Measurements from ENCODE around the gene UTP4.

The UTP4 gene

DNA sequence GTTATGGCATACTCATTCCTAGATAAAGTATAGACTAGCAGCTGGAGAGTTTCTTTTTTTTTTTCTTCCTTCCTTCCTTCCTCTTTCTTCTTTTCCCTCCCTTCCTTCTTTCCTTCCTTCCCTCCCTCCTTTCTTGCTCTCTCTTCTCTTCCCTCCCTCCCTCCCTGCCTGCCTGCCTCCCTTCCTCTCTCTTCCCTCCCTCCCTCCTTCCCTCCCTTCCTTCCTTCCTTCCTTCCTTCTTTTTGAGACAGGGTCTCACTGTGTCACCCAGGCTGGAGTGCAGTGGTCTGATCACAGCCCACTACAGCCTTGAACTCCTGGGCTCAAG, 47.5 kb downstream of the UTP4 start:
- no peak for DNase-seq

DNA sequence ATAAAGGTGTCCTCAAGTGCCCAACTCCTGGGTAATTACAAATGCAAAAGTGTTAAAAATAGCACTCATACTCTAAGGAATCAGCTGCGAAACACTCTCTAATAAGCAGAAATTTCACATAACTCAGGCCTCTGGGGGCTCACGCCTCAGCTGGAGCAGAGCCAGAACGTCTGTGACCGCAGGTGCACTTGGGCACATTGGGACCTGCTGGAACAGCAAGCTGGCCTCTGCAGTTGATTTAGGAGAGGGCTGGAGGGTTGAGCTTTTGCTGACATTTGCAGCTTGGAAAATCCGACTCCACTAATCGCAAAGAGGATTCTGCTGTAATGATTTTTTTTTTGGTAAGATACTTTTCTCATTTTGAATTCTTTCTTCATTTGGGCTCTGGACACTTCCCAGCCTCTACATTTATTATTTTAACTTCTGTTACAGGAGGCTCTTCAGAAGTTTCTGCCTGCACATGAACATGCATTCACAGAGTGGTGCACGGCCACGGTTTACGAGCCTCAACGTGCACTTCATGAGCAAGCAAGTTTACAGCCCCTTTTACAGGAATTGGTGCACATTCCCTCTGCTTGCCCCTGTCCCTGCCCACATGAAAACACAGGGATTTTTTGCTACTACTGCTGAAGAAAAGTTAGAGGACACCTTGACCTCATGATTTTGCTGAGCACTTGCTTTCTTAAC, 50.4 kb downstream of the UTP4 start:
- no peak for DNase-seq

DNA sequence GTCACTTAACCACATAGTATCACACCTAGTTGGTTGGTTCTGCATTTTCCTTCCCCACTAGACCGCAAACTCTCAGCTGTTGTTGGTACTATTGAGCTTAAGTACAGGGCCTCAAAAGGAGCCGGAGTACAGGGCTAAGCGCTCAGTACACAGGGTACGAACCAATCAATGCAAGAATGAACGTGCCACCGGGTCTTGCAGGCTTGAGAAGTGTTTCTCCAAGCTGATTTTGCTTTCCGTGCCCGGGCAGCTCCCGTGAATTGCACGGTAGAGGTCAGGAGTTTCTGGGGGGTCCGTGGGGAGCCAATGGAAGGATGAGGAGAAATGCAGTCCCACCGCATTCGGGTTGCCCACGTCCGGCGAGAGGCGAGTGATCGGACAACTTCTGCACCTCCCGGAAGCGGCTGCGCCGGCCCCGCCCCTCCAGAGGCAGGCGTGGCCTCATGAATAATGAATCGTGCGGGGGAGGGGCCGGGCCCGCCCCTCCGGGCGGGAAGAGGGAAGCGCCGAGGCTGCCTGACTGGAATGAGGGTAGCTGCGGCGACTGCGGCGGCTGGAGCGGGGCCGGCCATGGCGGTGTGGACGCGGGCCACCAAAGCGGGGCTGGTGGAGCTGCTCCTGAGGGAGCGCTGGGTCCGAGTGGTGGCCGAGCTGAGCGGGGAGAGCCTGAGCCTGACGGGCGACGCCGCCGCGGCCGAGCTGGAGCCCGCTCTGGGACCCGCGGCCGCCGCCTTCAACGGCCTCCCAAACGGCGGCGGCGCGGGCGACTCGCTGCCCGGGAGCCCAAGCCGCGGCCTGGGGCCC, 54.4 kb downstream of the UTP4 start, which contains the start of gene SNTB2:
Gene SNTB2, plus strand, starts transcription at position 523 of the 804 bp plus-strand sequence. Its CDS starts 3 bp downstream, at position 526.
- peak; percentile 90 for DNase-seq

DNA sequence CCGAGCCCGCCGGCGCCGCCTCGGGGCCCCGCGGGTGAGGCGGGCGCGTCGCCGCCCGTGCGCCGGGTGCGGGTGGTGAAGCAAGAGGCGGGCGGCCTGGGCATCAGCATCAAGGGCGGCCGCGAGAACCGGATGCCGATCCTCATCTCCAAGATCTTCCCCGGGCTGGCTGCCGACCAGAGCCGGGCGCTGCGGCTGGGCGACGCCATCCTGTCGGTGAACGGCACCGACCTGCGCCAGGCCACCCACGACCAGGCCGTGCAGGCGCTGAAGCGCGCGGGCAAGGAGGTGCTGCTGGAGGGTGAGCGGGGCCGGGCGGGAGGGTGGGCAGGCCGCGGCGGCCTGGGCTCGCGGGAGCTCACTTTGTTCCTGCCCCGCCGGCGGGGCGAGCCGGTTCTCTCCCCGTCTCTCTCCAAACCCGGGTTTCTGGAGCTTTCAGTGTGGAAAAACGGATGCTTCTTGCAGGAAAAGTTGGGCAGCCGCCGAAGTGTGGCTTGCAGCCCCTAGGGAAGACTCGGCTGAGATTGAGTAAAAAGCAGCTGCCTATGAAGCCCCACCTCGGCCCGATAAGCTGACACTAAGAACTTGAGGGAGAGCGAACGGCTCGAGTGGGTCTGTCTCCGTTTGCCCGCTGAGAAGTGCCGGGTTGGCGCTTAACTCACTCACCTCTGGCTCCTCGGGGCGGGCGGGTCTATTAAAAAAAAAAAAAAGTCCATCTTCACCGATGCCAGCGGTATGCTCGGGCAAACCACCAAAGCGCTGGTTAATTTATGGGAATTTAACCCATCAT, 55.2 kb downstream of the UTP4 start:
- DNase-seq, result peak; percentile 39

DNA sequence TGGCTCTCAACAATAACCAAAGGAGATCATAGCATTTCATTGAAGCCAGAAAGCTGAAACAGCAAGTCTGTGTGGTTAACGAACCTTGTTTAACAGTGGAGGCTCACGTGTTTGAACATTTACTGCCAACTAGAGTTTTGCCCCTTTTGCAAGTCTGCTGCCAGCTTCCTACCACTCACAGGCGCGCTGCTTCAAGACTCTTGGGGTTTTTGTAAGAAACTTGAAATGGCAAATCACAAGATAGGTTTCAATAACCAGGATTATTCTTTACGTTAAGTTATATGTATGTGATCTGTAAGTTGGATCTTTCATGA, 55.7 kb downstream of the UTP4 start:
- DNase-seq, result peak; percentile 21

DNA sequence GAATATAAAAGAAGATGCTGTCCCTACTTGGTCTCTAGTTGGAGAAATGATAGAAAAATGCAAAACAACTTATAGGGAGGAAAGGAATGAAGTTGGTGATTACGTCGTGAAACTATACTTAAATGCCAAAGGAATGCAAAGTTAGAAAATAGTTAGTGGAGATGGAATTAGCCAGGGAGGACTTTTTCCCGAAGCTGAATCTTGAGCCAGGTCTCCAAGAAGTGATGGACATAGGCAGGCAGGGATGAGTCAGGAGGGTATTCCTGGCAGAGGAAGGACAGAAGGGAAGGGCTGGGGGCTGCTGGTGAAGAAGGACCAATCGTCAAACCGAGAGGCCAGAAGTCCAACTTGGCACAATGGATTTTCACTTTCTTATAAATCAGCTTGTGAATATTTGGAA, 56.3 kb downstream of the UTP4 start:
- no peak for DNase-seq

DNA sequence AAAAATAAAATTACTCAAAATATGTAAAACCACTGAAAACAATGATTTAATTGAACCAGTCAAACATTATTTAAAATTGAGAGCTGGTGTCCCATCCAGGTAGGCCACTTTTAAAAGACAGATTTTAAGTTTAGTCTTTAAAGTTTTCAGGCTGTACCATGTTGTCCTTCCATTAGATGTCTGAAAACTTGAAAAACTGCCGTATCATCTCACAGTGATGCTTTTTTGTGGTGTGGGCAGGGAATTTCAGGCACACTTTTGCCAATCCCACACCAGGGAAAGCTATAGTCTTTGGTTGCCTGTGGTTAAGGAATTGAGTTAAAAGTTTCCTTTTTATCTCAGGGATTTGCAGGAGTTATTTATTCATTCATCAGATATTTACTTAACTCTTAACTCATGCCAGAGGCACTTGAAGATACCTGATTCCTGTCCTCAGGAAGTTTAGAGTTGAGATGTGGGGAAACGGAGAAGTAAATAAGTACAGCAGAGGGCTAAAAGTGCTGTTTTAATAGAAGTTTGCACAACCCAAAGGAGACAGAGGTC, 57.7 kb downstream of the UTP4 start:
- no peak for DNase-seq

DNA sequence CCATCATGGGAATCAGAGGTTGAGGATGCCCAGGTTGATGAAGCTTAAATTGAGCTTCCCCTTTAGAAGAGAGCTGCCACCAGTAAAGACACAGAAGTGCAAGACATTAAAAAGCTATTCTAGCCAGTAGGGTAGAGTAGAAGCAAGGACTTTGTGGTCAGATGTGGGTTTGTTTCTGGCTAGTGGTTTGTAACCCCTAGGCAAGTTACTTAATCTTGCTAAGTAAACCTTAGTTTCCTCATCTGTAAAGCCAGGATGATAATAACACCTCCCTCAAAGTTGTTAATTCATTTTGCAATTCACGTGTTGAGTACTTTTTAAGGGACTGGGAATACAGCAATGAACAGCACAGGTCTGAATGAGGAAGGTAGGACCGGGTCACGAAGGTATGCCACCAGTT, 58.1 kb downstream of the UTP4 start:
- DNase-seq, result peak; percentile 16

DNA sequence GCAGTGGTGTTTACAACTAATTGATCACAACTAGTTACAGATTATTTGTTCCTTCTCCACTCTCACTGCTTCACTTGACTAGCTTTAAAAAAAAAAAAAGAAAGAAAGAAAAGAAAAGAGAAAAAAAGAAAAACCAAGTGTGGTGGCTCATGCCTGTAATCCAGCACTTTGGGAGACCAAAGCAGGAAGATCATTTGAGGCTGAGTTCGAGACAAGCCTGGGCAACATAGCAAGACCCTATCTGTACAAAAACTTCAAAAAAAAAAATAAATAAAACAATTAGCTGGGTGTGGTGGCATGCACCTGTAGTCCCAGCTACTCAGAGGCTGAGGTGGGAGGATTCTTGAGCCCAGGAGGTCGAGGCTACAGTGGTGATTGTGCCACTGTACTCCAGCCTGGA, 58.7 kb downstream of the UTP4 start:
- no peak for DNase-seq

DNA sequence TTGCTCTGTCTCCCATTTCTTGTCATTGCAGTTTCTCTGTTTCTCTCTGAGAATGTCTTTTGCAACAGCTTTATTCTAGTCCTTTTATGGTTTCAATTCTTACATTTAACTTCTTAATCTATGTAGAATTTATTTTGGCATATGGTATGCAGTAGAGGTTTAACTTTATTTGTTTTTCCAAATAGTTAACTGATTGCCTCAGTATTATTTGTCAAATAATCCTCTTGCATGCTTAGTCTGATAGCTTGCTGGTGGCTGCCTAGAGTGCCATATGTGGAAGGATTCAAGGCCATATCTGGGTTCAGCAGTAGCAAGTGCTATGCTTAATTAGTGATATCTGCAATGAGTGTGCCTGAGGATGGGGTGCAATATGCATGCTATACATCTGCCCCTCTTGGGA, 61.4 kb downstream of the UTP4 start:
- no peak for DNase-seq

DNA sequence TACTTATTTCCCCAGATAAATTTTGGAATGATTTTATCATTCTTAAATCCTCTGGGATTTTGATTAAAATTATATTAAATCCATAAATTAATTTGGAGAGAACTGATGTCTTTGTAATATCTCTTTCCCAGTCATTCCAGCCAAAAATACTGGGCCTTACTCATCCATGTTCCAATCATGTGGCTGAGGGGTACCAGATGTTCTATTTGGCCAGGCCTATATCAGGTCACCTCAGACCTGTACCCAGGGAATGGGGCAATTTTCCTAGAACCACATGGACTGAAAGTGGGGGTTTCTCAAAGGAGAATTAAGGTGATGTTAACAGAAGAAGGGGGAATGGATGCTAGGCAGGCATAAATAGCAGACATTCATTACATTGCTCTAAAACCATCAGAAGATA, 62.0 kb downstream of the UTP4 start:
- no peak for DNase-seq

DNA sequence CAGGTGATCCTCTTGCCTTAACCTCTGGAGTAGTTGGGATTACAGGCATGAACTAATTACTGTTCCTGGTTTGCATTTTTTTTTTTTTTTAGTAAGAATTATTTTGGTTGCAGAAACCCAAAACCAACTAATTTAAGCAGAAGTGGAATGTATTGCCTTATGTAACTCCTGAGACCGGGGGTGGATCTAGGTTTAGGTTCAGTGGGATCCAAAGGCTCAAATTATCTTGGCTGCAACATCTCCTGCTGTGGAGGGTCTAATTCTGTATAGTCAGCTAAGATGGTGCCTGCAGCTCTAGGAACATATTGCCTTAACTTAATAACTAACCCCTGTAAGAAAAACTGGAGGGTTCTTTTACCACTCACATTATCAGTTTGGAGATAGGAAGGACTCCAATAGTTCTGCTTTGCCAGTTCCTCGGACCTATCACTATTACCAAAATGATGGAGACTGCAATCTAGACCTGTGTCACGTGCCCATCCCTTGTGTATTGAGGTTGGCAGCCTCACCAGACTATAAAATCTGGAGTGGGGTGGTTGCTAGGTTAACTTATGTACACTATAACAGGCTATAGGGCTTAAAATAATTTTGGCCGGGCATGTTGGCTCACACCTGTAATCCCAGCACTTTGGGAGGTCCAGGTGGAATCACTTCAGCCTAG, 63.0 kb downstream of the UTP4 start:
- DNase-seq, result no peak

DNA sequence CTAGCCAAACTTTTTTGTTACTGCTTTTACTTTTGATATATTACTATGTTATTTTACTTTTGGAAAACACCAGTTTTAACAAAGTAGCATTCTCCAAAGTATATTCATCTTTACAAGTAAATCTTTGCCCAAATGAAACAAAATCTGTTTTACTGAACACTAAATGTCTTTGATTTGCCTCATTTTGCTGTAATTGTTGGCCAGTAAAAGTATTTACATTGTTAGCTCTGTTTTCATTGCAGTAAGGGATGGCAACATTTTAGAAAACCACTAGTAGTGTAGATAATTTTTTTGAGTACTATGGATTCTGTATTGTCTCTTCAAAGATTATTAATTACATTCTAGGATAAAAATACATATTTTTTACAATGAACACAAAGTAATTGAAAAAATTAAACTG, 65.1 kb downstream of the UTP4 start:
- DNase-seq, result no peak

DNA sequence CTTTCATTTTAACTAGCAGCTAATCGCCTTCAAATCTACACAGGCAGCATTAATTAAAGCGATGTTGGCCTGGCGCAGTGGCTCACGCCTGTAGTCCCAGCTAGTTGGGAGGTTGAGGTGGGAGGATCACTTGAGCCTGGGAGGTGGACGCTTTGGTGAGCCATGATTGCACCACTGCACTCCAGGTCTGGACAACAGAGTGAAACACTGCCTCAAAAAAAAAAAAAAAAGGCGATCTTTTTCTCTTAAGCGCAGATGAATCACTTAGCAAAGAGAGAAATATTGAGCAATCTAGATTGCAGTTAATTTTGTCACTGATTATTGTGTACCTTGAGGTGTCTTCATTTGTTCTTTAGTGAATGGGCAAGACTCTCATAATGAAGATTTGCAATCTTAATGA, 66.9 kb downstream of the UTP4 start:
- no peak for DNase-seq

DNA sequence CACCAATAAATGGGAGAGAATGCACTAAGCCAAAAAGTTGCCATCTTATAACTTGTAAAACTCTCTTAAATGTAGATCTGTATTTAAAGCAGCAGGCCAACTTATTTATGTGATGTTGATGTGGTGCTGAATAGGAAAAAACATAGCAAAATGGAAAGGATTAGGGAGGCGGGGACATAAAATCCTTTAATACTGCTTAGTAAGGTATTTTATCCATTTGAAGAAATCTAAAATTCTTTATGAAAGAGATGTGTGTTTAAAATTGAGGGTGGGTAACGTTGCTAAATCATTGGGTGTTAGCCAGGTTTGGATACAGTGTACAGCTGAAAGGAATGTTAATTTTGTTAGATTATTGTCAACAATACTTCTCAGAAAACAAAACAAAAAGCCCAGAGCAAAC, 68.8 kb downstream of the UTP4 start:
- DNase-seq, result no peak

DNA sequence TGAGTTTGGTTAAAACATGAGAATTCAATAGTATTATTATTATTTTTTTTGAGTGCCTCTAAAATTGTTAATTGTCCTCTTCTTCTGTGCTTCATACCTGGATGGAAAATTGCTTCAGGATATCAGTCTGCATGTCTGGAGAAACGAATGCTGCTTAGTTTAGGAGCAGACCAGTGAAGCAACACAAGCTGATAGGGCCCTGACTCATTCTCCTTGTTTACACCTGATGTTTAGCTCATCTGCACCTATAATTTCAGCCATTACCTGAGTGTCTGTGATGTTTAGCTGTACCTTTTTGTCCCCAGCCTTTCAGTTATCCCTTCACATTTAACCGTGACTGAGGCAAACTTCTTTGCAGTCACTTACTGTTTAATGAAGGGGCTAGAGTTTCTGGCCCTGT, 69.3 kb downstream of the UTP4 start:
- no peak for DNase-seq

DNA sequence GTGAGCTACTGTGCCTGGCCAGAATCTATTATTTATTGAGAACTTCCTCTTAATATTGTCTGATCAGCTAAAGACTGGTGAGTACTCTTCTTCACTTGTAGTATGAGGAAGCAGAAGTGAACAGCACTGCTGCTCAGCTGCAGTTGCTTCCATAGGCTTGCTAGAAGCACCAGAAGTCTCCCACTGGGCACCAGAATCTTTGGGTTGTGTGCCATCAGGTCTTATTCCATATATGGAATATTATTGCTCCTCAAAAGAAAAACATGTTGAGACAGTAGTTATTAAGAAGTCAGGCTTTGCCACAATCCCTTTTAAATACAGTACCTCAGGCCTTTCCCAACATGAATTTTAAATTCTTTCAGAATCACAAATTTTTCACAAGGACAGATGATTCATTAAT, 71.7 kb downstream of the UTP4 start:
- DNase-seq, result no peak

DNA sequence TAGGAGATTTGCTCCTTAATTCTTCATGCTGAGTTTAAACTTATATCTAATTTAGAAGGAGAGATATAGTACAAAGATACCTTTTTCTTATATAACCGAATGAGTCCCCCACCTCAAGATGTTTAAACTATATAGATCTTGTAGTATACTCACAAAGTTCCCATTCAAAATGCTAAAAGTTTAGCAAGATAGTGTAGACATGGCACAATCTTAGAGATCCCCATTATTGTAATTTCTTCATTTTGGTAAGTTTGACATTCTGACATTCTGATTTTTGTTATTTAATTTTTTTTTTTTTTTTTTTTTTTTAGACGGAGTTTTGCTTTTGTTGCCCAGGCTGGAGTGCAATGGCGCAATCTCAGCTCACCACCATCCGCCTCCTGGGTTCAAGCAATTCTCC, 77.3 kb downstream of the UTP4 start:
- DNase-seq, result no peak

DNA sequence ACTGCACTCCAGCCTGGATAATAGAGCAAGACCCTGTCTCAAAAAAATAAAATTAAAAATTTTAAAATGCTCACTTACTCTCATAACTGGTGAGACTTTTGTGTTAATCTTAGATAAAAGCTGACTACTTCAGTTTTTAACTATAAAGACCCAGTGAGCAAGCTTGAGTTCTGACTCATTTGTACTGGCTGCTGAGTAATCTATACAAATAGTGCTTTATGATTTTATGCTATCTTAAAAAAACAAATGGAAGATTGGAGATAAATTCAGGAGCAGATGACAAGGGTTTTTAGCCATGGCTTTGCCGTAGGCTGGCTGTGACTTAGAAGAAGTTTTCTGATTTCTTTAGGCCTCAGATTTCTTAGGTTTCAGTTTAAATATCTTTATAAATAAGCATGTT, 85.0 kb downstream of the UTP4 start:
- DNase-seq, result peak; percentile 20

All from activated CD4-positive, alpha-beta T cell treated with anti-CD3 and anti-CD28 coated beads, Interleukin-2, amount 50 U/mL, for 16 hours (primary cell).